Neuronal stem cell (in vitro differentiated cells): Measurements from ENCODE around the gene ELAVL4.

ENCODE experiments used
- DNase-seq: peaks from one replicate; pipeline ENCODE4 v3.0.0-alpha.2; 2013; ENCODE audit warnings: low spot score
- H2AFZ ChIP-seq: one replicate; pipeline ENCODE4 v1.6.1; 2013; ENCODE audit warnings: mild to moderate bottlenecking, low read length, inconsistent platforms
- H2AK5ac ChIP-seq: 2 replicates; pipeline ENCODE4 v1.6.1; 2013; ENCODE audit warnings: low read depth, mild to moderate bottlenecking, inconsistent platforms, low read length, moderate library complexity, mixed read lengths
- H2BK120ac ChIP-seq: 2 replicates; pipeline ENCODE4 v1.6.1; 2013; ENCODE audit warnings: low read depth, mild to moderate bottlenecking, inconsistent platforms, low read length, moderate library complexity, mixed read lengths
- H2BK12ac ChIP-seq: one replicate; pipeline ENCODE4 v1.6.1; 2013; ENCODE audit warnings: low read length, inconsistent platforms
- H2BK15ac ChIP-seq: 2 replicates; pipeline ENCODE4 v1.6.1; 2013; ENCODE audit warnings: mild to moderate bottlenecking, low read length, inconsistent platforms, mixed read lengths
- H2BK5ac ChIP-seq: one replicate; pipeline ENCODE4 v1.6.1; 2013; ENCODE audit warnings: inconsistent platforms, mild to moderate bottlenecking, low read length, moderate library complexity
- H3K14ac ChIP-seq: one replicate; pipeline ENCODE4 v1.6.1; 2013; ENCODE audit warnings: low read length, inconsistent platforms
- H3K18ac ChIP-seq: 2 replicates; pipeline ENCODE4 v1.6.1; 2013; ENCODE audit warnings: low read length, inconsistent platforms
- H3K23ac ChIP-seq: 2 replicates; pipeline ENCODE4 v1.6.1; 2013; ENCODE audit warnings: low read depth, mild to moderate bottlenecking, mixed read lengths, low read length, inconsistent platforms; ENCODE audit not compliant: poor library complexity
- H3K27ac ChIP-seq: replicated peaks from 3 replicates; pipeline ENCODE4 v1.5.1; 2013; ENCODE audit warnings: low read length, inconsistent platforms
- H3K27me3 ChIP-seq, 3 experiments: 2 replicates each; pipeline ENCODE4 v1.6.1; 2013; ENCODE audit warnings: low read length in 3 of 3, mild to moderate bottlenecking in 2 of 3, inconsistent platforms in 1 of 3, low read depth in 1 of 3, mixed read lengths in 1 of 3, moderate library complexity in 1 of 3; ENCODE audit not compliant: control insufficient read depth in 3 of 3, insufficient read depth in 3 of 3
- H3K36me3 ChIP-seq, 2 donors: replicated peaks in 1 of 2; 2 replicates each; pipeline ENCODE4 v1.6.1; 2013; ENCODE audit warnings: low read length in 2 of 2; ENCODE audit not compliant: control insufficient read depth in 2 of 2, insufficient read depth in 2 of 2
- H3K4ac ChIP-seq: 2 replicates; pipeline ENCODE4 v1.6.1; 2013; ENCODE audit warnings: inconsistent platforms, mild to moderate bottlenecking, low read length, moderate library complexity
- H3K4me1 ChIP-seq, 2 donors: 1 replicate in 1 of 2; 2 replicates in 1 of 2; pipeline ENCODE4 v1.6.1; 2013; ENCODE audit warnings: low read length in 2 of 2, low read depth in 1 of 2; ENCODE audit not compliant: control insufficient read depth in 2 of 2, insufficient read depth in 1 of 2
- H3K4me2 ChIP-seq: one replicate; pipeline ENCODE4 v1.6.1; 2013; ENCODE audit warnings: mild to moderate bottlenecking, low read length, inconsistent platforms; ENCODE audit not compliant: insufficient read depth, poor library complexity, severe bottlenecking
- H3K4me3 ChIP-seq, 2 donors: 2 replicates each; pipeline ENCODE4 v1.5.1; 2013; ENCODE audit warnings: low read length in 2 of 2, mild to moderate bottlenecking in 2 of 2, inconsistent platforms in 1 of 2, moderate library complexity in 1 of 2
- H3K79me1 ChIP-seq: one replicate; pipeline ENCODE4 v1.6.1; 2013; ENCODE audit warnings: low read depth, mild to moderate bottlenecking, inconsistent platforms, low read length, moderate library complexity
- H3K9ac ChIP-seq: one replicate; pipeline ENCODE4 v1.6.1; 2013; ENCODE audit warnings: mild to moderate bottlenecking, low read depth, low read length, inconsistent platforms; ENCODE audit not compliant: poor library complexity
- H3K9me3 ChIP-seq, 2 donors: replicated peaks in 1 of 2; 2 replicates each; pipeline versions ENCODE3 to v1.6.1; 2013; ENCODE audit warnings: low read length in 2 of 2, mild to moderate bottlenecking in 2 of 2, inconsistent platforms in 1 of 2, low read depth in 1 of 2, mixed read lengths in 1 of 2, moderate library complexity in 1 of 2; ENCODE audit not compliant: control insufficient read depth in 2 of 2, insufficient read depth in 1 of 2
- H4K8ac ChIP-seq: one replicate; pipeline ENCODE4 v1.6.1; 2013; ENCODE audit warnings: low read depth, mild to moderate bottlenecking, inconsistent platforms, low read length, moderate library complexity
- H4K91ac ChIP-seq: one replicate; pipeline ENCODE4 v1.6.1; 2013; ENCODE audit warnings: low read length, low read depth, mild to moderate bottlenecking, inconsistent platforms; ENCODE audit not compliant: poor library complexity
- WGBS, 2 donors: extraction: QIAGEN DNeasy Blood & Tissue Kit; methylation state at CpG; one replicate each; pipeline ENCODE4 v1.1.7; 2013; ENCODE audit warnings: missing lambda C conversion rate in 2 of 2, mixed read lengths in 1 of 2; ENCODE audit not compliant: insufficient read length in 2 of 2, insufficient replicate concordance in 1 of 2; ENCODE audit errors: extremely low coverage in 2 of 2; 5-methylcytosine and 5-hydroxymethylcytosine counted together

Gene ELAVL4

GRCh38 chr1:50236656-50237055 lies 127.9 kb downstream of the ELAVL4 start:
- Histone ChIP-seq H4K91ac (no peak overlapping the region), H3K14ac (no peak overlapping the region), H3K27me3 (no peaks in the 10 kb centered on the region), H2BK12ac (no peak overlapping the region), H2AFZ (no peak overlapping the region), H3K9ac (no peak overlapping the region), H3K79me1 (no peaks in the 10 kb centered on the region), H3K4ac (no peak overlapping the region), H2BK5ac (no peak overlapping the region), H2AK5ac (no peak overlapping the region), H3K4me2 (no peak overlapping the region), H3K4me3 (no peak overlapping the region), H3K9me3 (no peaks in the 10 kb centered on the region), H3K27ac (no peak overlapping the region), H4K8ac (no peak overlapping the region), H3K36me3 (no peaks in the 10 kb centered on the region), H3K18ac (no peak overlapping the region), H3K23ac (no peak overlapping the region), H2BK120ac (no peak overlapping the region), H3K4me1 (no peaks in the 10 kb centered on the region), H2BK15ac (no peak overlapping the region)
- no CpG with 5 or more reads among the region's 3 CpGs for WGBS, 2 donors
- no peak for DNase-seq

DNA sequence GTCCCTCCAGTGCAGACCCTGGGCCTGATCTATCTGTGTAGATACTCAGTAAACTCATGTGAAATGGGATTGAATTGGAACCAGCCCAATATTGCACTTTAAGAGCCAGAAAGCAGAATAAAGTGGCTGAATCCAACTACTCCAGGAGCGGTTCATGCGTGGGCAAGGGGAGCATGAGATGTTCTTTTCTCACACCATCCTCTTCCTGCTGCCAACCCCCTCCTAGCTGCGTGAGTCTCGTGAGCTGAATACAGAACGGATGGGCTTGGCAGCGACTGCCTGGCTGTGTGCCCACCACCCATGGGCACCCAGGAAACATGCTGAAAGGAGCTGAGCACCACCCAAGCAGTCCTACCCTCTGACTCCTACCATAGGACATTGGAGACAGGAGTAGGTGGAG lies 128.3 kb downstream of the ELAVL4 start:
- H3K4me2 ChIP-seq: no peak overlapping the region
- no peak overlapping the region for H3K4me3 ChIP-seq
- no peaks in the 10 kb centered on the region for H3K36me3 ChIP-seq
- no peak overlapping the region for H3K14ac ChIP-seq
- H3K4ac ChIP-seq: no peak overlapping the region
- no peak overlapping the region for H3K23ac ChIP-seq
- no peak overlapping the region for H4K91ac ChIP-seq
- no peaks in the 10 kb centered on the region for H3K9me3 ChIP-seq
- no peaks in the 10 kb centered on the region for H3K27me3 ChIP-seq
- whole genome bisulfite sequencing, 2 donors: no CpG with 5 or more reads among the region's 6 CpGs
- H4K8ac ChIP-seq: no peak overlapping the region
- H3K79me1 ChIP-seq: no peaks in the 10 kb centered on the region
- no peak overlapping the region for H3K27ac ChIP-seq
- H3K9ac ChIP-seq: no peak overlapping the region
- H2AK5ac ChIP-seq: no peak overlapping the region
- no peak overlapping the region for H2BK15ac ChIP-seq
- H2BK5ac ChIP-seq: no peak overlapping the region
- no peak overlapping the region for H2AFZ ChIP-seq
- H3K4me1 ChIP-seq: no peaks in the 10 kb centered on the region
- DNase-seq: no peak
- no peak overlapping the region for H2BK120ac ChIP-seq
- H2BK12ac ChIP-seq: no peak overlapping the region
- no peak overlapping the region for H3K18ac ChIP-seq

- no peak overlapping the region for H3K23ac ChIP-seq
- no peaks in the 10 kb centered on the region for H3K27me3 ChIP-seq
- H2AFZ ChIP-seq: no peak overlapping the region
- no peak overlapping the region for H2BK120ac ChIP-seq
- no peak overlapping the region for H2BK15ac ChIP-seq
- no peak overlapping the region for H2BK12ac ChIP-seq
- no peak overlapping the region for H3K27ac ChIP-seq
- WGBS, 2 donors: no CpG with 5 or more reads among the region's 5 CpGs
- H3K18ac ChIP-seq: no peak overlapping the region
- no peak overlapping the region for H4K8ac ChIP-seq
- no peak overlapping the region for H3K4me2 ChIP-seq
- H3K9ac ChIP-seq: no peak overlapping the region
- no peak overlapping the region for H2BK5ac ChIP-seq
- no peaks in the 10 kb centered on the region for H3K9me3 ChIP-seq
- no peak overlapping the region for H2AK5ac ChIP-seq
- no peaks in the 10 kb centered on the region for H3K36me3 ChIP-seq
- no peak overlapping the region for H3K4ac ChIP-seq
- no peak overlapping the region for H4K91ac ChIP-seq
- DNase-seq: no peak
- H3K79me1 ChIP-seq: no peaks in the 10 kb centered on the region
- no peak overlapping the region for H3K4me3 ChIP-seq
- H3K14ac ChIP-seq: no peak overlapping the region
- no peaks in the 10 kb centered on the region for H3K4me1 ChIP-seq
These were observed 135.2 kb downstream of the ELAVL4 start for GRCh38 chr1:50243939-50244338.

- no peak overlapping the region for H3K4ac ChIP-seq
- no CpG with 5 or more reads among the region's 1 CpG for WGBS, 2 donors
- no peaks in the 10 kb centered on the region for H3K79me1 ChIP-seq
- H4K91ac ChIP-seq: no peak overlapping the region
- peaks cover 3 to 7% of the 10 kb centered on the region in 2 donors for H3K4me1 ChIP-seq
- H3K4me2 ChIP-seq: no peak overlapping the region
- no peak for DNase-seq
- H3K27me3 ChIP-seq: no peaks in the 10 kb centered on the region
- H3K14ac ChIP-seq: no peak overlapping the region
- no peak overlapping the region for H4K8ac ChIP-seq
- H3K36me3 ChIP-seq: no peaks in the 10 kb centered on the region
- H3K9ac ChIP-seq: no peak overlapping the region
- no peak overlapping the region for H3K23ac ChIP-seq
- H2BK15ac ChIP-seq: no peak overlapping the region
- H3K18ac ChIP-seq: no peak overlapping the region
- no peak overlapping the region for H3K4me3 ChIP-seq
- H3K27ac ChIP-seq: no peak overlapping the region
- no peak overlapping the region for H2AFZ ChIP-seq
- H2BK120ac ChIP-seq: no peak overlapping the region
- H2AK5ac ChIP-seq: no peak overlapping the region
- H2BK12ac ChIP-seq: no peak overlapping the region
- no peaks in the 10 kb centered on the region for H3K9me3 ChIP-seq
- H2BK5ac ChIP-seq: no peak overlapping the region
These were observed 138.1 kb downstream of the ELAVL4 start for GRCh38 chr1:50246869-50247268.
